HepG2 (cell line): ENCODE measurements around the gene DHH. TPM values are rescaled to one million over a fixed set of nuclear protein-coding genes. Genes with fewer than 3 reads are reported as not detected.

Experiments
- CERS6 ChIP-seq: sonication (generic); formaldehyde crosslinking; IDR thresholded peaks from 2 replicates; pipeline ENCODE4 v1.5.0; 2020; ENCODE audit warnings: missing genetic modification reagents
- GABPB1 ChIP-seq: IDR thresholded peaks from 2 replicates; pipeline ENCODE4 v1.6.1; 2016; ENCODE audit warnings: mild to moderate bottlenecking, missing genetic modification reagents, moderate library complexity, missing compliant biosample characterization
- HNRNPL ChIP-seq: fragments of 200-400 bp; formaldehyde crosslinking; IDR thresholded peaks from 2 replicates; pipeline ENCODE4 v1.6.1; 2017; ENCODE audit warnings: mild to moderate bottlenecking, low read depth, low read length
- MXD3 ChIP-seq: IDR thresholded peaks from 2 replicates; pipeline ENCODE4 v1.6.1; 2016; ENCODE audit warnings: mild to moderate bottlenecking, missing biosample characterization, missing genetic modification reagents
- NFE2 ChIP-seq: sonication (generic); formaldehyde crosslinking; IDR thresholded peaks from 2 replicates; pipeline ENCODE4 v1.4.0; 2020; ENCODE audit warnings: missing genetic modification reagents
- RARG ChIP-seq: sonication (generic); formaldehyde crosslinking; IDR thresholded peaks from 2 replicates; pipeline ENCODE4 v1.4.0; 2020; ENCODE audit warnings: low read depth, mild to moderate bottlenecking, missing genetic modification reagents
- RFX5 ChIP-seq: IDR thresholded peaks from 2 replicates; pipeline ENCODE4 v1.6.1; 2011; ENCODE audit warnings: low read depth, low read length, improper control_type of control experiment
- SALL2 ChIP-seq: sonication (generic); formaldehyde crosslinking; IDR thresholded peaks from 2 replicates; pipeline ENCODE4 v1.8.1; 2023; ENCODE audit warnings: mild to moderate bottlenecking, missing genetic modification reagents, inconsistent platforms
- TBX2 ChIP-seq: sonication (generic); formaldehyde crosslinking; IDR thresholded peaks from 2 replicates; pipeline ENCODE4 v1.5.0; 2020; ENCODE audit warnings: missing genetic modification reagents, mild to moderate bottlenecking, borderline replicate concordance
- ZBTB42 ChIP-seq: sonication (generic); formaldehyde crosslinking; IDR thresholded peaks from 2 replicates; pipeline ENCODE4 v1.5.0; 2020; ENCODE audit warnings: mild to moderate bottlenecking, missing genetic modification reagents
- ZFP37 ChIP-seq: sonication (generic); formaldehyde crosslinking; IDR thresholded peaks from 2 replicates; pipeline ENCODE4 v1.4.0; 2020; ENCODE audit warnings: missing genetic modification reagents, borderline replicate concordance
- ZHX1 ChIP-seq: sonication (generic); formaldehyde crosslinking; IDR thresholded peaks from 2 replicates; pipeline ENCODE4 v1.8.1; 2022; ENCODE audit warnings: low read depth, mild to moderate bottlenecking, missing genetic modification reagents
- ZSCAN20 ChIP-seq: sonication (generic); formaldehyde crosslinking; IDR thresholded peaks from 2 replicates; pipeline ENCODE4 v1.4.0; 2020; ENCODE audit warnings: missing genetic modification reagents, mild to moderate bottlenecking, borderline replicate concordance
- ZSCAN22 ChIP-seq: sonication (generic); formaldehyde crosslinking; IDR thresholded peaks from 2 replicates; pipeline ENCODE4 v1.4.0; 2020; ENCODE audit warnings: mild to moderate bottlenecking, missing genetic modification reagents
- polyA plus RNA-seq, 8 experiments: library from polyadenylated mRNA; depleted of rRNA in 3 of 8; stranded (reverse) in 7 of 8; unstranded in 1 of 8; fragments of >200 nt; fragmentation: Illumina TruSeq in 4 of 8; extraction: Trizol in 4 of 8; gene quantifications; 2 replicates each; pipeline versions ENCODE4 v1.2.1 to v1.2.3, GENCODE V29; 2011 to 2016; ENCODE audit warnings: low read depth in 4 of 8, missing spikeins in 1 of 8, mixed read lengths in 1 of 8; ENCODE audit not compliant: insufficient read depth in 1 of 8
- total RNA-seq, 5 experiments: library from RNA; depleted of rRNA; stranded (reverse); fragments of >200 nt; fragmentation: Illumina TruSeq; extraction: Trizol; gene quantifications; 2 replicates each; pipeline ENCODE4 v1.2.3, GENCODE V29; 2016; ENCODE audit warnings: low read depth in 1 of 5
- TF ChIP-seq, protein P1 (sequence below): sonication (generic); formaldehyde crosslinking; IDR thresholded peaks from 2 replicates; pipeline ENCODE4 v1.4.0; 2020; ENCODE audit warnings: mild to moderate bottlenecking, missing genetic modification reagents, borderline replicate concordance

DHH gene
- total and polyA plus RNA-seq, 2 of the 13 experiments (the other 11 are each of a cell fraction or from before 2014, with no cell fraction given): not detected

DNA sequence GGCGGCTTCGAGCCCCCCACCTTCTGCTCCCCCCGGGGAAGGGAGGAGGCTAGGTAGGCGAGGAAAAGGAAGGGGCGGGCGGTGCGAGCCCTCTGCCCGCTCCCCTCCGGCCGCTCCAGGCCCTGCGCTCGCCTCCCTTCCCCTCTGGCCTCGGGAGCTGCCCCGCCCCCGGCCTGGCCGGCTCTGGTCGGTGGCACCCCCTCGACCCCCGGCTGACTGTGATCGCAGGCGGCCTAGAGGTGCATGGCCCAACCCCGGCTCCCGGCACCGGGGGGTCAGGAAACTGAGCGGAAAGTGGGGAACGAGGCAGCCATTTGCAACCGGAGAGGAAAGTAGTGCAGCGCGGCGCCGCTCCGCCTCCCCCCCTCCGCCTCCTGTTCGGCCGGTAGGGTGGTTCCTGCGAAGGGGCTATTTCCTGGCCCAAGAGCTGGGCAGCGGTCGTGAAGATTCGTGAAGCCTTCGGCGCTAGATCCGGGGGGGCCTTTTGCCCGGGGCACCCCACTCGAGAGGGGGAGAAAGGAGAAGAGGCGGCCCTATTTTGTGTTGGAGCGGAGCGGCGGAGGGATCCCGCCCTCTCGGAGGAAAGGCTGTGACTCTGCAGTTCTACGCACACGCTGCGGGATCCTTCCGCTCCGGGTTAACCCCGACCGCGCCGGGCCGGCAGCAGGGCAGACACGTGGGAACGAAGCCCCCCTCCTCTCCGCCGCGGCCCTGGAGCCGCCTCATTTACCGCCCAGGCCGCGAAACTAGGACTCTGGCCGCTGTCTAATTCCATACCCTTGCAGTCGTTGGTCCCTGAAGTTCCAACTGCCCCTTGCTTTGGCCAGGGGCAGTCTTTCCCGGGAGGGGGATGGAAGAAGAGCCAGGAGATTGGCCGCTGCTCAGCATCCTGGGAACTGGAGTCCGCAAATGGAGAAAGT, 34.1 kb downstream of the DHH start, which contains the start of gene KMT2D (continued):
- TF ChIP-seq MXD3 (peak; percentile 78; the same call in 1 of the 2 replicates), NFE2 (CRISPR knock-in tag) (peak; percentile 89), TBX2 (CRISPR knock-in tag) (peak; percentile 82), ZSCAN22 (0 out of 2 replicates have a peak, but pooled peaks have one; percentile 54), HNRNPL (peak; percentile 78; the same call in 1 of the 2 replicates), ZHX1 (CRISPR knock-in tag) (peak; percentile 85; the same call in 1 of the 2 replicates), CERS6 (CRISPR knock-in tag) (no peak), ZSCAN20 (CRISPR knock-in tag) (0 out of 2 replicates have a peak, but pooled peaks have one; percentile 27), RFX5 (no peak; the same call in 1 of the 2 replicates), ZBTB42 (CRISPR knock-in tag) (0 out of 2 replicates have a peak, but pooled peaks have one; percentile 67), GABPB1 (peak; percentile 92), ZFP37 (no peak), RARG (CRISPR knock-in tag) (no peak), SALL2 (peak; percentile 63; the same call in 1 of the 2 replicates)
- TF ChIP-seq, protein P1, sequence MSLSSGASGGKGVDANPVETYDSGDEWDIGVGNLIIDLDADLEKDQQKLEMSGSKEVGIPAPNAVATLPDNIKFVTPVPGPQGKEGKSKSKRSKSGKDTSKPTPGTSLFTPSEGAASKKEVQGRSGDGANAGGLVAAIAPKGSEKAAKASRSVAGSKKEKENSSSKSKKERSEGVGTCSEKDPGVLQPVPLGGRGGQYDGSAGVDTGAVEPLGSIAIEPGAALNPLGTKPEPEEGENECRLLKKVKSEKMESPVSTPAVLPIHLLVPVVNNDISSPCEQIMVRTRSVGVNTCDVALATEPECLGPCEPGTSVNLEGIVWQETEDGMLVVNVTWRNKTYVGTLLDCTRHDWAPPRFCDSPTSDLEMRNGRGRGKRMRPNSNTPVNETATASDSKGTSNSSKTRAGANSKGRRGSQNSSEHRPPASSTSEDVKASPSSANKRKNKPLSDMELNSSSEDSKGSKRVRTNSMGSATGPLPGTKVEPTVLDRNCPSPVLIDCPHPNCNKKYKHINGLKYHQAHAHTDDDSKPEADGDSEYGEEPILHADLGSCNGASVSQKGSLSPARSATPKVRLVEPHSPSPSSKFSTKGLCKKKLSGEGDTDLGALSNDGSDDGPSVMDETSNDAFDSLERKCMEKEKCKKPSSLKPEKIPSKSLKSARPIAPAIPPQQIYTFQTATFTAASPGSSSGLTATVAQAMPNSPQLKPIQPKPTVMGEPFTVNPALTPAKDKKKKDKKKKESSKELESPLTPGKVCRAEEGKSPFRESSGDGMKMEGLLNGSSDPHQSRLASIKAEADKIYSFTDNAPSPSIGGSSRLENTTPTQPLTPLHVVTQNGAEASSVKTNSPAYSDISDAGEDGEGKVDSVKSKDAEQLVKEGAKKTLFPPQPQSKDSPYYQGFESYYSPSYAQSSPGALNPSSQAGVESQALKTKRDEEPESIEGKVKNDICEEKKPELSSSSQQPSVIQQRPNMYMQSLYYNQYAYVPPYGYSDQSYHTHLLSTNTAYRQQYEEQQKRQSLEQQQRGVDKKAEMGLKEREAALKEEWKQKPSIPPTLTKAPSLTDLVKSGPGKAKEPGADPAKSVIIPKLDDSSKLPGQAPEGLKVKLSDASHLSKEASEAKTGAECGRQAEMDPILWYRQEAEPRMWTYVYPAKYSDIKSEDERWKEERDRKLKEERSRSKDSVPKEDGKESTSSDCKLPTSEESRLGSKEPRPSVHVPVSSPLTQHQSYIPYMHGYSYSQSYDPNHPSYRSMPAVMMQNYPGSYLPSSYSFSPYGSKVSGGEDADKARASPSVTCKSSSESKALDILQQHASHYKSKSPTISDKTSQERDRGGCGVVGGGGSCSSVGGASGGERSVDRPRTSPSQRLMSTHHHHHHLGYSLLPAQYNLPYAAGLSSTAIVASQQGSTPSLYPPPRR (CRISPR knock-in tag): peak; percentile 37; the same call in 1 of the 2 replicates
